Measurements from ENCODE around the gene SMIM27.

Gene SMIM27

GRCh38 chr9:32590476-32590875, 38.3 kb downstream of the SMIM27 start:
- Histone ChIP-seq H3K36me3 (ENCODE audit: low read length) (no peaks in the 10 kb centered on the region), H4K20me1 (ENCODE audit: low read depth, low read length) (no peaks in the 10 kb centered on the region), H3K4me2 (ENCODE audit: low read depth, low read length, poor library complexity, severe bottlenecking) (no peak overlapping the region), H3K9me3 (ENCODE audit: insufficient read depth, low read length) (no peaks in the 10 kb centered on the region), H3K79me2 (ENCODE audit: insufficient read depth, low read length) (no peaks in the 10 kb centered on the region), H3K9ac (ENCODE audit: low read length) (no peak overlapping the region), H2AFZ (ENCODE audit: low read depth, low read length, severe bottlenecking) (no peak overlapping the region), H3K27ac (ENCODE audit: low read depth, low read length) (no peak overlapping the region), H3F3A (ENCODE audit: insufficient read depth) (no peaks in the 10 kb centered on the region), H3K4me3 (ENCODE audit: insufficient read depth, low read length, poor library complexity, severe bottlenecking) (no peak overlapping the region), H3K9me2 (replicated peaks; ENCODE audit: insufficient read depth, low read length) (no peaks in the 10 kb centered on the region), H3K27me3 (ENCODE audit: low read length) (no peaks in the 10 kb centered on the region)
- TF ChIP-seq EZH2phosphoT487 (conservative IDR thresholded peaks at IDR 0.05; ENCODE audit: low read length): no peak
- no peak for TF ChIP-seq CTCF (IDR thresholded peaks at IDR 0.05; ENCODE audit: insufficient read depth, low read length, poor library complexity, severe bottlenecking)

- no peak overlapping the region for H2AFZ ChIP-seq (ENCODE audit: low read depth, low read length, severe bottlenecking)
- TF ChIP-seq CTCF (IDR thresholded peaks at IDR 0.05; ENCODE audit: insufficient read depth, low read length, poor library complexity, severe bottlenecking) (no peak), EZH2phosphoT487 (conservative IDR thresholded peaks at IDR 0.05; ENCODE audit: low read length) (no peak)
- H3K27ac ChIP-seq (ENCODE audit: low read depth, low read length): no peak overlapping the region
- H3F3A ChIP-seq (ENCODE audit: insufficient read depth): no peaks in the 10 kb centered on the region
- H3K27me3 ChIP-seq (ENCODE audit: low read length): no peaks in the 10 kb centered on the region
- no peak overlapping the region for H3K4me2 ChIP-seq (ENCODE audit: low read depth, low read length, poor library complexity, severe bottlenecking)
- no peaks in the 10 kb centered on the region for H3K9me2 ChIP-seq (replicated peaks; ENCODE audit: insufficient read depth, low read length)
- no peak overlapping the region for H3K4me3 ChIP-seq (ENCODE audit: insufficient read depth, low read length, poor library complexity, severe bottlenecking)
- H4K20me1 ChIP-seq (ENCODE audit: low read depth, low read length): no peaks in the 10 kb centered on the region
- no peaks in the 10 kb centered on the region for H3K9me3 ChIP-seq (ENCODE audit: insufficient read depth, low read length)
- H3K9ac ChIP-seq (ENCODE audit: low read length): no peak overlapping the region
- H3K36me3 ChIP-seq (ENCODE audit: low read length): no peaks in the 10 kb centered on the region
- H3K79me2 ChIP-seq (ENCODE audit: insufficient read depth, low read length): no peaks in the 10 kb centered on the region
These were observed 38.8 kb downstream of the SMIM27 start for GRCh38 chr9:32590898-32591297.

- Histone ChIP-seq H3K9me3 (ENCODE audit: insufficient read depth, low read length) (no peaks in the 10 kb centered on the region), H3K9ac (ENCODE audit: low read length) (no peak overlapping the region), H3F3A (ENCODE audit: insufficient read depth) (no peaks in the 10 kb centered on the region), H3K36me3 (ENCODE audit: low read length) (no peaks in the 10 kb centered on the region), H3K4me3 (ENCODE audit: insufficient read depth, low read length, poor library complexity, severe bottlenecking) (no peak overlapping the region), H3K4me2 (ENCODE audit: low read depth, low read length, poor library complexity, severe bottlenecking) (no peak overlapping the region), H3K79me2 (ENCODE audit: insufficient read depth, low read length) (no peaks in the 10 kb centered on the region), H4K20me1 (ENCODE audit: low read depth, low read length) (no peaks in the 10 kb centered on the region), H2AFZ (ENCODE audit: low read depth, low read length, severe bottlenecking) (no peak overlapping the region), H3K27ac (ENCODE audit: low read depth, low read length) (no peak overlapping the region), H3K9me2 (replicated peaks; ENCODE audit: insufficient read depth, low read length) (no peaks in the 10 kb centered on the region), H3K27me3 (ENCODE audit: low read length) (no peaks in the 10 kb centered on the region)
- TF ChIP-seq CTCF (IDR thresholded peaks at IDR 0.05; ENCODE audit: insufficient read depth, low read length, poor library complexity, severe bottlenecking) (no peak), EZH2phosphoT487 (conservative IDR thresholded peaks at IDR 0.05; ENCODE audit: low read length) (no peak)
These were observed 44.2 kb downstream of the SMIM27 start for GRCh38 chr9:32596096-32596865.
